Glutamatergic neuron (in vitro differentiated cells): ENCODE results near the gene LYZL1. TPM values are rescaled to one million over a fixed set of nuclear protein-coding genes. Genes with fewer than 3 reads are reported as not detected.
A peak's percentile ranks its signal among the peaks of the same experiment; 100 is the strongest.

Experiments
- DNase-seq: peaks from one replicate; pipeline ENCODE4 v3.0.0; 2022
- H3K27ac Mint-ChIP-seq: one replicate; pipeline ENCODE4 v1.8.0; 2020; ENCODE audit warnings: mild to moderate bottlenecking, mixed read lengths, inconsistent platforms; ENCODE audit not compliant: unreplicated experiment
- H3K27me3 Mint-ChIP-seq: one replicate; pipeline ENCODE4 v1.8.0; 2020; ENCODE audit warnings: mild to moderate bottlenecking, moderate library complexity, mixed read lengths, inconsistent platforms; ENCODE audit not compliant: unreplicated experiment
- H3K36me3 Mint-ChIP-seq: one replicate; pipeline ENCODE4 v1.8.0; 2020; ENCODE audit warnings: mild to moderate bottlenecking, mixed read lengths, inconsistent platforms; ENCODE audit not compliant: unreplicated experiment
- H3K4me1 Mint-ChIP-seq: one replicate; pipeline ENCODE4 v1.8.0; 2020; ENCODE audit warnings: mild to moderate bottlenecking, low read depth, mixed read lengths, inconsistent platforms; ENCODE audit not compliant: unreplicated experiment
- H3K4me3 Mint-ChIP-seq: one replicate; pipeline ENCODE4 v1.8.0; 2020; ENCODE audit warnings: mild to moderate bottlenecking, mixed read lengths, inconsistent platforms; ENCODE audit not compliant: unreplicated experiment
- H3K9me3 Mint-ChIP-seq: one replicate; pipeline ENCODE4 v1.8.0; 2020; ENCODE audit warnings: mild to moderate bottlenecking, moderate library complexity, mixed read lengths, inconsistent platforms; ENCODE audit not compliant: unreplicated experiment
- CTCF ChIP-seq: fragments of 200-600 bp; sonication (generic); IDR thresholded peaks from one replicate; pipeline ENCODE4 v1.5.0; 2021; ENCODE audit not compliant: partially characterized antibody, unreplicated experiment
- total RNA-seq: library from RNA; stranded (reverse); fragmentation: NEBNext Ultra II Directional; extraction: Animal tissue kit (Norgen Biotek cat#: 25700); gene quantifications from one replicate; pipeline ENCODE4 v1.2.1, GENCODE V29; 2021; ENCODE audit not compliant: unreplicated experiment

LYZL1 gene
- total RNA-seq, 1 donor from 2014 or later = not detected

GRCh38 chr10:29259498-29259897, 29.4 kb upstream of the LYZL1 start:
- Mint-ChIP-seq H3K27me3 (peaks cover 9% of the 10 kb centered on the region), H3K4me1 (peaks cover 9% of the 10 kb centered on the region), H3K9me3 (peaks cover 7% of the 10 kb centered on the region), H3K36me3 (no peaks in the 10 kb centered on the region), H3K27ac (no peak overlapping the region), H3K4me3 (no peak overlapping the region)
- TF ChIP-seq CTCF = no peak
- no peak for DNase-seq

GRCh38 chr10:29263506-29263905, 25.4 kb upstream of the LYZL1 start:
- no peak for DNase-seq
- Mint-ChIP-seq H3K4me3 (no peak overlapping the region), H3K9me3 (peaks cover 2% of the 10 kb centered on the region), H3K4me1 (no peaks in the 10 kb centered on the region), H3K27ac (no peak overlapping the region), H3K27me3 (no peaks in the 10 kb centered on the region), H3K36me3 (no peaks in the 10 kb centered on the region)
- TF ChIP-seq CTCF = no peak

- Mint-ChIP-seq H3K27me3 (no peaks in the 10 kb centered on the region), H3K36me3 (peaks cover 1% of the 10 kb centered on the region), H3K4me1 (no peaks in the 10 kb centered on the region), H3K9me3 (peaks cover under 1% of the 10 kb centered on the region), H3K27ac (no peak overlapping the region), H3K4me3 (no peak overlapping the region)
- no peak for DNase-seq
- TF ChIP-seq CTCF = no peak
Measured at GRCh38 chr10:29265210-29265768, 23.6 kb upstream of the LYZL1 start.

- Mint-ChIP-seq H3K27me3 (no peaks in the 10 kb centered on the region), H3K36me3 (peaks cover 6% of the 10 kb centered on the region), H3K4me3 (no peak overlapping the region), H3K4me1 (no peaks in the 10 kb centered on the region), H3K27ac (no peak overlapping the region), H3K9me3 (no peaks in the 10 kb centered on the region)
- no peak for TF ChIP-seq CTCF
- peak; percentile 27 for DNase-seq
Measured at GRCh38 chr10:29266641-29267040, 22.2 kb upstream of the LYZL1 start.

GRCh38 chr10:29268011-29268410, 20.9 kb upstream of the LYZL1 start:
- no peak for TF ChIP-seq CTCF
- Mint-ChIP-seq H3K4me3 (no peak overlapping the region), H3K9me3 (no peaks in the 10 kb centered on the region), H3K27ac (no peak overlapping the region), H3K36me3 (peaks cover 6% of the 10 kb centered on the region), H3K27me3 (no peaks in the 10 kb centered on the region), H3K4me1 (no peaks in the 10 kb centered on the region)
- DNase-seq = no peak
